Naive thymus-derived CD8-positive, alpha-beta T cell (primary cell): Measurements from ENCODE around the gene TMEM60. TPM values are rescaled to one million over a fixed set of nuclear protein-coding genes. Genes with fewer than 3 reads are reported as not detected.

Experiments
- ATAC-seq, 2 donors: fragments of 150-1000 bp; cut with Tn5 transposase in 1 of 2; sonication (Bioruptor Pico), chemical (Tn5 transposase) in 1 of 2; 1 replicate in 1 of 2; 2 replicates in 1 of 2; pipeline ENCODE4 v1.10.0; 2021; ENCODE audit warnings: mild to moderate bottlenecking in 2 of 2, moderate library complexity in 2 of 2
- POLR2A ChIA-PET: fragments of 350-600 bp; sonication (Branson Sonifier 250); formaldehyde crosslinking; loops from one replicate; lab custom pipeline; 2021; ENCODE audit warnings: antibody characterized with exemption; lab: Charles Lee
- DNase-seq, 10 donors: peaks; one replicate each; pipeline versions ENCODE4 v3.0.0 to v3.0.0-alpha.2; 2020 to 2022
- H3K27ac Mint-ChIP-seq, 10 donors: one replicate each; pipeline ENCODE4 v1.8.0; 2020 to 2022; ENCODE audit warnings: mild to moderate bottlenecking in 10 of 10, mixed read lengths in 10 of 10, moderate library complexity in 4 of 10, inconsistent platforms in 1 of 10
- H3K27me3 Mint-ChIP-seq, 5 donors: one replicate each; pipeline ENCODE4 v1.8.0; 2021 to 2022; ENCODE audit warnings: mixed read lengths in 5 of 5
- H3K36me3 Mint-ChIP-seq, 3 donors: one replicate each; pipeline ENCODE4 v1.8.0; 2020 to 2022; ENCODE audit warnings: mixed read lengths in 3 of 3, mild to moderate bottlenecking in 2 of 3, inconsistent platforms in 1 of 3
- H3K4me1 Mint-ChIP-seq, 4 donors: one replicate each; pipeline ENCODE4 v1.8.0; 2021 to 2022; ENCODE audit warnings: mixed read lengths in 4 of 4
- H3K4me3 Mint-ChIP-seq, 10 donors: one replicate each; pipeline ENCODE4 v1.8.0; 2020 to 2022; ENCODE audit warnings: mild to moderate bottlenecking in 10 of 10, mixed read lengths in 10 of 10, moderate library complexity in 6 of 10, inconsistent platforms in 1 of 10
- H3K9me3 Mint-ChIP-seq, 9 donors: one replicate each; pipeline ENCODE4 v1.8.0; 2020 to 2022; ENCODE audit warnings: mixed read lengths in 9 of 9, mild to moderate bottlenecking in 3 of 9, inconsistent platforms in 1 of 9, moderate library complexity in 1 of 9
- polyA plus RNA-seq, 3 donors: library from polyadenylated mRNA; unstranded; fragments of 300-500 nt; fragmentation: Illumina TruSeq; gene quantifications; one replicate each; pipeline ENCODE4 v1.2.3, GENCODE V29; 2021
- total RNA-seq, 8 experiments: library from RNA in 2 of 8; stranded (reverse) in 2 of 8; gene quantifications; one replicate each; pipeline ENCODE4 v1.2.3 and lab custom pipeline; 2021 to 2026

The TMEM60 gene
- total and polyA plus RNA-seq, 5 experiments from 2014 or later, result 6.7 to 18.6 (median 8.4) TPM

DNA sequence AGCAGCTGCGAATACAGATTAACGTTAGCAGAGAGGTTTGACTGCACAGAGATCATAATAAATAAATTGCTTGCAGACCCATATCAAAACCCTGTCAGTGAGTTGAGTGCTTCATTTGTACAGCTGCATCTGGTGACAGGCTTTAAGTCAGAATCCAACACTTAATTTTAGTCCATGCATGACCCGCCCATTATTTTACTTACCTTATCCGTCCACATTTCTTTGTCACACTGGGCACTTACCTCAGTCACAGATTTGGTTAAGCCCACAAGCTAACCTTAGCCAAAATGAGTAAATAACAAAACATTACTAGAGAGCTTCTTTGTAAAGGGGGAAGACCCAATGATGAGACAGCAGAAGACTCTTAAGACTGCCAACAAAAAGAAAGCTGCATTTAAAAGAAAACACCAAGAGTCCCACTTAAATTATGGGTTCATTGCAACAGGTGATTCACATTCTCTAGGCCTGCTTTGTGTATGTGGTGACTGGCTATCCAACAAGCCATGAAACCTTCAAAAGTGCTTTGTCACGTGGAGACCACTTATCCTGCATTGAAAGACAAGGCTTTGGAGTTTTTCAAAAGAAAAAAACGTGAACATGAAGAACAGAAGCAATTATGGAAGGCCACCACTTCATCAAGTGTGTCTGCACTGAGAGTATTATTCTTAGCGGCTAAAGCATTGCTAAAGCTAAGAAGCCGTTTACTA, 32.6 kb upstream of the TMEM60 start:
- Mint-ChIP-seq H3K27me3 (no peaks in the 10 kb centered on the region), H3K27ac (peak overlapping the region in 1 of 10 donors; percentile 42), H3K9me3 (peaks cover 0 to 8% (median 2%) of the 10 kb centered on the region in 9 donors), H3K4me3 (no peak overlapping the region), H3K4me1 (peaks cover 19 to 72% (median 43%) of the 10 kb centered on the region in 4 donors), H3K36me3 (peaks cover 1 to 11% (median 4%) of the 10 kb centered on the region in 3 donors)
- no peak for ATAC-seq
- POLR2A ChIA-PET, result no interaction called here
- DNase-seq, result no peak

GRCh38 chr7:77827999-77828398, 29.8 kb upstream of the TMEM60 start:
- H3K4me3 Mint-ChIP-seq, result no peak overlapping the region
- peaks cover 0 to 22% (median 17%) of the 10 kb centered on the region in 9 donors for H3K9me3 Mint-ChIP-seq
- H3K4me1 Mint-ChIP-seq, result peaks cover 20 to 71% (median 33%) of the 10 kb centered on the region in 4 donors
- DNase-seq (no peak), ATAC-seq (no peak)
- H3K27ac Mint-ChIP-seq, result peak overlapping the region in 1 of 10 donors; percentile 14
- peaks cover 6 to 27% (median 18%) of the 10 kb centered on the region in 3 donors for H3K36me3 Mint-ChIP-seq
- no peaks in the 10 kb centered on the region for H3K27me3 Mint-ChIP-seq
- POLR2A ChIA-PET, result no interaction called here

DNA sequence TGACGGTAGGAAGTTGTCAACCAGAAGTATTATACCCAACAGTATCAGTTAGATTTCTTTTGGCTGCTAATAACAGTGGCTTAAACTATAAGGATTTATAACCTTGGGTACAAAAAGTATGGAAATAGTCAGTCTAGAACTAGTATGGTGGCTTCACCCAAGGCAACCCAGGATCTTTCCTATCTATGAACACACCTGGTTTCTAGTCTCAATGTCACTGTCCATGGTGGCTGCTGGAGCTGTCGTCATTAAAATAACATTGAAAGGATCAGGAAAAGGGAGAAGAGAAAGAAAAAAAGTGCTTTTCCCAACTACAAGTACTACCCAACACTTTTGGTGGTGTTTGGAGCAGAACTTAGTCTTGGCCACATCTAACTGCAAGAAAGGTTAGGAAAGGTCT, 28.1 kb upstream of the TMEM60 start:
- Mint-ChIP-seq H3K4me1 (peaks cover 22 to 63% (median 34%) of the 10 kb centered on the region in 4 donors), H3K27ac (peak overlapping the region in 2 of 10 donors; percentile 37 to 66), H3K27me3 (no peaks in the 10 kb centered on the region), H3K4me3 (no peak overlapping the region), H3K36me3 (peaks cover 13 to 35% (median 22%) of the 10 kb centered on the region in 3 donors), H3K9me3 (peaks cover 0 to 36% (median 27%) of the 10 kb centered on the region in 9 donors)
- POLR2A ChIA-PET, result no interaction called here
- no peak for DNase-seq
- no peak for ATAC-seq

DNA sequence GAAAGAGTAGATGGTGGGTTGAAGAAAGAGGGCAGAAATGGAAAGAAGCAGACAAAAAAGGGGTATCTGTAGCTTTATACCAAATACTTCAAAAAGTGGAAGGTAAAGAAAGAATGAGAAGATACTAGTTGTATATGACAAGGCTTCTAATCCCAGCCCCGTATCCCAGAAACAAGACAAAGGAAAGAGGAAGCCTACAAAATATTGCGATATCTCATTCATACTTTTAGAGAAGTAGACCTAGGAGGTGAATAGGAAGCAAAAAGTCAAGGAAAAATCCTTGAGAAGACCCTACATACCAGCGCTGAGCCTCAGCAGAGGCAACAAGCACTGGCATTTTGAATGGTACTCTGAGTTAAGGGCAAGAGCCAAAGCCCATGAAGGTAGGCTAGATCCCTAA, 26.9 kb upstream of the TMEM60 start:
- Mint-ChIP-seq H3K27ac (no peak overlapping the region), H3K36me3 (peaks cover 22 to 43% (median 34%) of the 10 kb centered on the region in 3 donors), H3K4me3 (no peak overlapping the region), H3K27me3 (no peaks in the 10 kb centered on the region), H3K4me1 (peaks cover 20 to 60% (median 26%) of the 10 kb centered on the region in 4 donors), H3K9me3 (peaks cover 6 to 47% (median 39%) of the 10 kb centered on the region in 9 donors)
- DNase-seq (no peak), ATAC-seq (no peak)
- POLR2A ChIA-PET, result no interaction called here

DNA sequence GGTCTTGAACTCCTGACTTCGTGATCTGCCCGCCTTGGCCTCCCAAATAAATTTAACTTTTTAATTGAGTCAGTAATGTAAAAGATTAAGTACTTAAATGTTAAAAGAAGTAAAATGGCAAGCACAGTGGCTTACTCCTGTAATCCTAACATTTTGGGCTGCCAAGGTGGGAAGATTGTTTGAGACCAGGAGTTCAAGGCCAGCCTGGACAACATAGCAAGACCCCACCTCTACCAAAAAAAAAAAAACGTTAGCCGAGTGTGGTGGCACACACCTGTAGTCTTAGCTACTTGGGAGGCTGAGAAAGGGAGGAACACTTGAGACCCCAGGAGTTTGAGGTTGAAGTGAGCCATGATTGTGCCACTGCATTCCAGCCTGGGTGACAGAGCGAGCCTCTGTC, 26.4 kb upstream of the TMEM60 start:
- DNase-seq (no peak), ATAC-seq (no peak)
- Mint-ChIP-seq H3K4me1 (peaks cover 20 to 57% (median 26%) of the 10 kb centered on the region in 4 donors), H3K27ac (no peak overlapping the region), H3K36me3 (peaks cover 27 to 48% (median 38%) of the 10 kb centered on the region in 3 donors), H3K27me3 (no peaks in the 10 kb centered on the region), H3K4me3 (no peak overlapping the region), H3K9me3 (peaks cover 8 to 52% (median 44%) of the 10 kb centered on the region in 9 donors)
- POLR2A ChIA-PET, result no interaction called here

- H3K27ac Mint-ChIP-seq, result peak overlapping the region in 2 of 10 donors; percentile 19 to 86
- H3K9me3 Mint-ChIP-seq, result peaks cover 14 to 61% (median 50%) of the 10 kb centered on the region in 9 donors
- H3K27me3 Mint-ChIP-seq, result no peaks in the 10 kb centered on the region
- ATAC-seq (no peak), DNase-seq (no peak)
- H3K4me1 Mint-ChIP-seq, result peaks cover 20 to 57% (median 26%) of the 10 kb centered on the region in 4 donors
- POLR2A ChIA-PET, result no interaction called here
- peaks cover 36 to 53% (median 44%) of the 10 kb centered on the region in 3 donors for H3K36me3 Mint-ChIP-seq
- peak overlapping the region in 3 of 10 donors; percentile 25 to 73 (median 54) for H3K4me3 Mint-ChIP-seq
Measured at GRCh38 chr7:77823787-77824186, 25.6 kb upstream of the TMEM60 start.

GRCh38 chr7:77822269-77822668, 24.0 kb upstream of the TMEM60 start:
- H3K9me3 Mint-ChIP-seq, result peaks cover 14 to 71% (median 53%) of the 10 kb centered on the region in 9 donors

GRCh38 chr7:77820967-77821366, 22.7 kb upstream of the TMEM60 start:
- peak overlapping the region in 1 of 10 donors; percentile 61 for H3K27ac Mint-ChIP-seq
- peaks cover 12 to 51% (median 24%) of the 10 kb centered on the region in 4 donors for H3K4me1 Mint-ChIP-seq
- peaks cover 60 to 73% (median 64%) of the 10 kb centered on the region in 3 donors for H3K36me3 Mint-ChIP-seq
- POLR2A ChIA-PET, result no interaction called here
- no peak for DNase-seq
- ATAC-seq, result no peak
- peaks cover 14 to 78% (median 58%) of the 10 kb centered on the region in 9 donors for H3K9me3 Mint-ChIP-seq
- H3K27me3 Mint-ChIP-seq, result no peaks in the 10 kb centered on the region
- no peak overlapping the region for H3K4me3 Mint-ChIP-seq

More at GRCh38 chr7:77822269-77822668, 24.0 kb upstream of the TMEM60 start:
- Mint-ChIP-seq H3K27me3 (no peaks in the 10 kb centered on the region), H3K27ac (no peak overlapping the region), H3K4me1 (peaks cover 16 to 53% (median 24%) of the 10 kb centered on the region in 4 donors), H3K36me3 (peaks cover 50 to 68% (median 55%) of the 10 kb centered on the region in 3 donors), H3K4me3 (no peak overlapping the region)
- POLR2A ChIA-PET, result no interaction called here
- ATAC-seq (no peak), DNase-seq (no peak)

- peaks cover 9 to 67% (median 46%) of the 10 kb centered on the region in 9 donors for H3K9me3 Mint-ChIP-seq
- peaks cover 9 to 48% (median 31%) of the 10 kb centered on the region in 4 donors for H3K4me1 Mint-ChIP-seq
- peaks cover 53 to 65% (median 60%) of the 10 kb centered on the region in 3 donors for H3K36me3 Mint-ChIP-seq
- H3K4me3 Mint-ChIP-seq, result no peak overlapping the region
- no peak overlapping the region for H3K27ac Mint-ChIP-seq
- POLR2A ChIA-PET, result no interaction called here
- no peaks in the 10 kb centered on the region for H3K27me3 Mint-ChIP-seq
- ATAC-seq, result no peak
- DNase-seq, result no peak
Measured at GRCh38 chr7:77819021-77819420, 20.8 kb upstream of the TMEM60 start.

GRCh38 chr7:77813180-77813579, 14.9 kb upstream of the TMEM60 start:
- Mint-ChIP-seq H3K36me3 (peaks cover 19 to 31% (median 21%) of the 10 kb centered on the region in 3 donors), H3K4me1 (peaks cover 9 to 52% (median 38%) of the 10 kb centered on the region in 4 donors), H3K9me3 (peaks cover under 1 to 20% (median 16%) of the 10 kb centered on the region in 9 donors), H3K27ac (peak overlapping the region in 4 of 10 donors; percentile 0 to 33 (median 9)), H3K4me3 (peak overlapping the region in 1 of 10 donors; percentile 9), H3K27me3 (no peaks in the 10 kb centered on the region)
- DNase-seq (no peak), ATAC-seq (no peak)
- POLR2A ChIA-PET, result no interaction called here

- ATAC-seq, result no peak
- H3K4me3 Mint-ChIP-seq, result no peak overlapping the region
- H3K4me1 Mint-ChIP-seq, result peaks cover 9 to 60% (median 38%) of the 10 kb centered on the region in 4 donors
- H3K36me3 Mint-ChIP-seq, result peaks cover 14 to 31% (median 24%) of the 10 kb centered on the region in 3 donors
- H3K27me3 Mint-ChIP-seq, result no peaks in the 10 kb centered on the region
- POLR2A ChIA-PET, result no interaction called here
- DNase-seq, result no peak
- H3K27ac Mint-ChIP-seq, result peak overlapping the region in 1 of 10 donors; percentile 6
- peaks cover 0 to 23% (median 20%) of the 10 kb centered on the region in 9 donors for H3K9me3 Mint-ChIP-seq
Measured at GRCh38 chr7:77812290-77812685, 14.1 kb upstream of the TMEM60 start.

DNA sequence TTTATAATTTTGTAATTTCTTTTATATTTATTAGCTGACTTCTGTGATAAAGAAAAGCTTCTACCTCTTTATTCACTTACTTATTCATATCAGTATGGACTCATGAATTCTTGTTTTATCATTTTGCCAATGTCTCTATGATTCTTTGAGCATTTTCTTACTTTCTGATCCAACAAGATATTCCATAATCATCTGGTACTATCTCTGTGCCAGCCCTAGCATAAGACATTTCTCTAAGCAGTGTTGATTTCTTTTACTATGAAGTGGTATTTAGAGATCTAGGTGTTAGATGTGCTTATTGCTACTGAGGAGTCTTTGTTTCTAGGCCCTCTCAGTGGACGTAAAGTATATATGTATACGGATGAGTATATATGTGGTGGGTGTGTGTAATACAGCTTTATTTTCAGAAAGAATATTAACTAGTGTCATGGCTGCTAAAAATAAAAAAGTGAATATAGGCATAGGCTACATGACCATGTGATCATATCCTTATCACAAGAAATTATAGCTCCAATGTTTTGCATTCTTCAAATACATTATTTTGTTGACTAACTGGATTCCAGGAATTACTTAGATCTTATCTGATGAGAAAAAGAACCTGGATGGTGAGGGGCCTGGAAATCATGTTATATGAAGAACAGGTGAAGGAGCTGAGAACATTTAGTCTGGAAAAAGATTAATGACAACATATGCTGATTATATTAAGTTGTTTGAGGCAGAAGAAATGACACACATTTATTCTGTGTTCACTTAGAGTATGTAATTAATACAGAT, 13.5 kb upstream of the TMEM60 start:
- H3K27me3 Mint-ChIP-seq, result no peaks in the 10 kb centered on the region
- DNase-seq, result no peak
- POLR2A ChIA-PET, result no interaction called here
- ATAC-seq, result no peak
- H3K4me3 Mint-ChIP-seq, result no peak overlapping the region
- H3K36me3 Mint-ChIP-seq, result peaks cover 8 to 28% (median 24%) of the 10 kb centered on the region in 3 donors
- H3K4me1 Mint-ChIP-seq, result peaks cover 9 to 57% (median 33%) of the 10 kb centered on the region in 4 donors
- peaks cover 4 to 24% (median 20%) of the 10 kb centered on the region in 9 donors for H3K9me3 Mint-ChIP-seq
- H3K27ac Mint-ChIP-seq, result peak overlapping the region in 1 of 10 donors; percentile 2
